ENCODE measurements around the gene GCNT2.

DNA sequence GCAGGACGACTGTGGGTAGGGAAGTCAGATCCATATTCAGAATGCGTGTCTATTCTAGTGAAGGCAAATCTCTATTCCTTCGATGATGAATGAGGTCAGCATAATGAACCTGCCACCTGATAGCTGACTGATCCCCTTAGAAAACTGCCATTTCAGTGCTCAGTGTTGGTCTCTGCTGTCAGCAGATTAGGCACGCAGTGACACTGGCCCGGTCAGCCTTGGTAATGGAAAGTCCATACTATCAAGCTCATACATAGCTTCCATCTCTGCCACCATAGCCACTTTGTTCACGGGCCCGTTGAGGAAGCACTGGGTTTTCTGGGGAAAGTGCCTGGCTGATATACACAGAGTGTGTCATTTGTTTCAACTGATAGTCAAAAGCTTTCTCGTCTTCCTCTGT lies 119.3 kb downstream of the GCNT2 start:
- TF ChIP-seq, protein P1, sequence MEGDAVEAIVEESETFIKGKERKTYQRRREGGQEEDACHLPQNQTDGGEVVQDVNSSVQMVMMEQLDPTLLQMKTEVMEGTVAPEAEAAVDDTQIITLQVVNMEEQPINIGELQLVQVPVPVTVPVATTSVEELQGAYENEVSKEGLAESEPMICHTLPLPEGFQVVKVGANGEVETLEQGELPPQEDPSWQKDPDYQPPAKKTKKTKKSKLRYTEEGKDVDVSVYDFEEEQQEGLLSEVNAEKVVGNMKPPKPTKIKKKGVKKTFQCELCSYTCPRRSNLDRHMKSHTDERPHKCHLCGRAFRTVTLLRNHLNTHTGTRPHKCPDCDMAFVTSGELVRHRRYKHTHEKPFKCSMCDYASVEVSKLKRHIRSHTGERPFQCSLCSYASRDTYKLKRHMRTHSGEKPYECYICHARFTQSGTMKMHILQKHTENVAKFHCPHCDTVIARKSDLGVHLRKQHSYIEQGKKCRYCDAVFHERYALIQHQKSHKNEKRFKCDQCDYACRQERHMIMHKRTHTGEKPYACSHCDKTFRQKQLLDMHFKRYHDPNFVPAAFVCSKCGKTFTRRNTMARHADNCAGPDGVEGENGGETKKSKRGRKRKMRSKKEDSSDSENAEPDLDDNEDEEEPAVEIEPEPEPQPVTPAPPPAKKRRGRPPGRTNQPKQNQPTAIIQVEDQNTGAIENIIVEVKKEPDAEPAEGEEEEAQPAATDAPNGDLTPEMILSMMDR (IDR thresholded peaks at IDR 0.05; ENCODE audit: borderline replicate concordance, extremely low read depth, low read length, poor library complexity, severe bottlenecking), result no peak
- no peak for TF ChIP-seq EZH2 (IDR thresholded peaks at IDR 0.05; ENCODE audit: borderline replicate concordance, low read depth, low read length, severe bottlenecking)

Data from DND-41 (cell line).